Activated naive CD4-positive, alpha-beta T cell treated with anti-CD3 and anti-CD28 coated beads, Interleukin-2, amount 10 ng/mL, durations not matched to agents 7 days and 5 days (primary cell): ENCODE results near the gene RNU1-3.

ENCODE experiments used
- CTCF ChIA-PET: fragments of 350-600 bp; sonication (Branson Sonifier 250); formaldehyde crosslinking; loops from one replicate; lab custom pipeline; 2021; ENCODE audit warnings: antibody characterized with exemption; lab: Charles Lee
- DNase-seq: peaks from one replicate; pipeline ENCODE4 v3.0.0-alpha.2; 2020
- H3K27ac Mint-ChIP-seq: one replicate; pipeline ENCODE4 v1.8.0; 2021; ENCODE audit warnings: mild to moderate bottlenecking, moderate library complexity, mixed read lengths
- H3K27me3 Mint-ChIP-seq: one replicate; pipeline ENCODE4 v1.8.0; 2021; ENCODE audit warnings: mild to moderate bottlenecking, mixed read lengths
- H3K36me3 Mint-ChIP-seq: one replicate; pipeline ENCODE4 v1.8.0; 2021; ENCODE audit warnings: mixed read lengths
- H3K4me1 Mint-ChIP-seq: one replicate; pipeline ENCODE4 v1.8.0; 2021; ENCODE audit warnings: mixed read lengths
- H3K4me3 Mint-ChIP-seq: one replicate; pipeline ENCODE4 v1.8.0; 2021; ENCODE audit warnings: mild to moderate bottlenecking, moderate library complexity, mixed read lengths
- H3K9me3 Mint-ChIP-seq: one replicate; pipeline ENCODE4 v1.8.0; 2021; ENCODE audit warnings: mixed read lengths

RNU1-3 gene

DNA sequence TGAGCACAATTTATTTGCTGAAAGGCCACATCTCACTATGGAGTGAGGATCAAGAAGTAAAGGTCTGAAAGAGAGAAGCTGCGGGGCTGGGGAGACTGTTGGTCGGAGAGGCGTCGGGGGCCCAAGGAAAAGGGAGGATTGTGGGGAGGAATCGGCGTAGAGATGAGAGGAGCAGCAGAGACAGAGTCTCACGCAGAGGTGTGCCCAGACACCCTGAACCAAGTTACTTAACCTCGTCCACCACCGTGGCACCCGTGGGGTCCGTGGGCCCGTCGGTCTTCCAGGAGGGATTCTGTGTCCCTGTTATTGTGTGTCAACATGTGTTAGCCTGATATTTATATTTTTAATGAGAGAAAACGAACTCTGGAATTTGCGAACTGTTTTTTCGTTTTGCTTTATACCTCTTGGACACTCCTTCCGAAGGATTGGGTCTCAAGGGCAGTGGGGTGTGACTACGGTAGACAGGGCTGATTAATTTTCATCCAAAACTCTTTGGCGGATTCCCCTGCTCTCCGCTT lies 49.6 kb downstream of the RNU1-3 start:
- no peaks in the 10 kb centered on the region for H3K36me3 Mint-ChIP-seq
- peak; percentile 20 for DNase-seq
- H3K4me3 Mint-ChIP-seq, result no peak overlapping the region

More for the DNA sequence above, 49.6 kb downstream of the RNU1-3 start:
- no peaks in the 10 kb centered on the region for H3K4me1 Mint-ChIP-seq
- H3K9me3 Mint-ChIP-seq, result no peaks in the 10 kb centered on the region
- CTCF ChIA-PET, result interaction anchor here (1.0 to 1.6 kb wide), 2 partner anchors 8 to 16 kb away, joined by 4 to 9 read pairs; no protein-coding TSS in a partner anchor
- H3K27ac Mint-ChIP-seq, result no peak overlapping the region
- no peaks in the 10 kb centered on the region for H3K27me3 Mint-ChIP-seq
